ENCODE results near the gene DAB2IP. TPM values are rescaled to one million over a fixed set of nuclear protein-coding genes. Genes with fewer than 3 reads are reported as not detected.

The DAB2IP gene
- total RNA-seq, result 10 to 100 TPM; 51.6 to 83.2 TPM

DNA sequence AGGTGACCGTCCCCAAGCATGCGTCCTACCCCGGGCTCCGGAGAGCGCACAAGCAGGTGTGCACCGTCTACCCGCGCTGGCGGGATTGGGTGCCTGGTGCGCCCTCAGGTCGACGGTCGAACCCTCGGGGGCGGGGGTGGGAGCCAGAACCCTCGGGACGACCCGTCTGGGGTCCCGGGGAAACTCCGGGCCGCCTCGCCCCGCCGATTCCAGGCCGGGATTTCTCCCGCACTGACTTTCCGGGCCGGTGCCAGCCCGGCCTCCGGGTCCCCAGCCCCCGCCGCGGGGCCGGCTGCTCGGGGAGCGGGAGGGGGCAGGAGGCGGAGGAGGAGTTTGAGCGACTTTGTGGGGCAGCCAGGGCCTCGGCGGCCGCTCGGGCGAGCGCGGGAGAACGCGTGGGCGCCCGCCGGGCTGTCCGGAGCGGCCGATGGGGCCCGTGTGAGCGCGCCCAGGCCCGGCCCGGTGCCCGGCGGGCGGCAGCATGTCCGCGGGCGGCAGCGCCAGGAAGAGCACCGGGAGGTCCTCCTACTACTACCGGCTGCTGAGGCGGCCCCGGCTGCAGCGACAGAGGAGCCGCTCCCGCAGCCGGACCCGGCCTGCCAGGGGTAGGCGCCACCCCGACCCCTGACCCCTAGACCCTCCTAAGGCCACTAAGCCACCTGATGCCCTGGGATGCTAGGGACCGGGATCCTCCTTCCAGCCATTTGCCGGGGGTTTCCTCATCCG, at the start of gene DAB2IP:
Gene DAB2IP (plus strand): TSS at position 340 of the 726 bp plus-strand sequence. CDS start 142 bp downstream, at position 482.
- H3K4me1 ChIP-seq (replicated peaks), result no peaks in the 10 kb centered on the region
- peak within 1 kb of the TSS; percentile 43 to 48 for H3K4me3 ChIP-seq
- intact Hi-C loops (cut with DNase I), result no loop called here
- no peaks in the 10 kb centered on the region for H3K9me3 ChIP-seq
- H3K27me3 ChIP-seq (replicated peaks; ENCODE audit: insufficient read depth), result no peaks in the 10 kb centered on the region
- TF ChIP-seq POLR2AphosphoS5 (IDR thresholded peaks at IDR 0.05), result peak; percentile 63
- no peak for TF ChIP-seq POLR2A (IDR thresholded peaks at IDR 0.05)
- TF ChIP-seq CTCF (IDR thresholded peaks at IDR 0.05), result no peak
- under 1% methylated on average over 48 of the region's 79 CpGs for WGBS
- peak within 1 kb of the TSS; percentile 16 to 53 for H3K27ac ChIP-seq
- H3K36me3 ChIP-seq, result no peaks in the 10 kb centered on the region
- DNase-seq (ENCODE audit: low spot score), result peak; percentile 33

DNA sequence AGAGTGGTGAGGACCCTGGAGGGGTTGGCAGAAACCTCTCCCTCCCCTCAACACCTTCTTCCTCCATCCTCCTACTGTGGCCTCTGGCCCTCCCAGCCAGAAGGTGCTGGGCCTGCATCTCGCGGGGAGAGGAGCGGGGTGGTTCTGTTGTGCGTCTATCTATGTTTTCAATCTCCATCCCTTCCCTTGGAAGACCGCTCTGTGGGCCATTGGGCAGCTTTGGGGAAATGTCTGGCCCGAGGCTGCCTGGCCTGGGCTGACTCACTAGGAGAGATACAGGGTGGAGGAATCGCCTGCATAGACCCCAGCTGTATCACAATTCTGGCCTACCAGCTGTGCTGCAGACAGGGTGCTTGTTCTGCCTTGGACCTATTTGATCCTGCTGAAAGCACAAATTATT, 48.4 kb upstream of the DAB2IP start:
- no peaks in the 10 kb centered on the region for H3K36me3 ChIP-seq
- H3K9me3 ChIP-seq, result no peaks in the 10 kb centered on the region
- intact Hi-C loops (cut with DNase I), result no loop called here
- WGBS, result 87% methylated on average over 7 of the region's 7 CpGs
- no peak overlapping the region for H3K27ac ChIP-seq
- TF ChIP-seq POLR2A (IDR thresholded peaks at IDR 0.05), result no peak
- TF ChIP-seq POLR2AphosphoS5 (IDR thresholded peaks at IDR 0.05), result no peak
- TF ChIP-seq CTCF (IDR thresholded peaks at IDR 0.05), result no peak
- H3K27me3 ChIP-seq (replicated peaks; ENCODE audit: insufficient read depth), result no peaks in the 10 kb centered on the region
- H3K4me3 ChIP-seq, result no peak overlapping the region
- no peak for DNase-seq (ENCODE audit: low spot score)
- peaks cover 4% of the 10 kb centered on the region for H3K4me1 ChIP-seq (replicated peaks)

DNA sequence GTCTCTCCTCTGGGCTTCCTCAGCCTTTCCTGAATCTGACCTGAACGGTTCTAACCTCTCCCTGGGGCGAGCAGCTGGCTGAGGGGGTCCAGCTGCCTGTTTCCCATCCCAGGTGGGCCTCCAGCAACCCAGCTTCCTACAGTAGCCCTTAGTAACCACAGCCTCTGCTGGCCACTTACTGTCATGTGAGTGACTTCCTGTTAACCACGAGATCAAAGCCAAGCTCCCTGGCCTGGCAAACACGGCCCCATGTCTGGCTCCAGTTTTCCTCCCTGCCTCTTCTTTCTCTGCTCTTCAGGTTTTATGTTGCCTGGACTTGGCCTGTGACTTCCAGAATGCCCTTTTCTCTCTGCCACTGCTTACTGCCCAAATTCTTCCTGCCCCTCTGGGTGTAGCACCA, 47.2 kb upstream of the DAB2IP start:
- WGBS, result 43% methylated on average over 4 of the region's 4 CpGs
- H3K27ac ChIP-seq, result no peak overlapping the region
- H3K4me3 ChIP-seq, result no peak overlapping the region
- H3K4me1 ChIP-seq (replicated peaks), result peaks cover 4% of the 10 kb centered on the region
- no peak for DNase-seq (ENCODE audit: low spot score)
- H3K9me3 ChIP-seq, result no peaks in the 10 kb centered on the region
- intact Hi-C loops (cut with DNase I), result no loop called here
- no peaks in the 10 kb centered on the region for H3K27me3 ChIP-seq (replicated peaks; ENCODE audit: insufficient read depth)
- no peaks in the 10 kb centered on the region for H3K36me3 ChIP-seq
- no peak for TF ChIP-seq CTCF (IDR thresholded peaks at IDR 0.05)
- no peak for TF ChIP-seq POLR2AphosphoS5 (IDR thresholded peaks at IDR 0.05)
- no peak for TF ChIP-seq POLR2A (IDR thresholded peaks at IDR 0.05)

DNA sequence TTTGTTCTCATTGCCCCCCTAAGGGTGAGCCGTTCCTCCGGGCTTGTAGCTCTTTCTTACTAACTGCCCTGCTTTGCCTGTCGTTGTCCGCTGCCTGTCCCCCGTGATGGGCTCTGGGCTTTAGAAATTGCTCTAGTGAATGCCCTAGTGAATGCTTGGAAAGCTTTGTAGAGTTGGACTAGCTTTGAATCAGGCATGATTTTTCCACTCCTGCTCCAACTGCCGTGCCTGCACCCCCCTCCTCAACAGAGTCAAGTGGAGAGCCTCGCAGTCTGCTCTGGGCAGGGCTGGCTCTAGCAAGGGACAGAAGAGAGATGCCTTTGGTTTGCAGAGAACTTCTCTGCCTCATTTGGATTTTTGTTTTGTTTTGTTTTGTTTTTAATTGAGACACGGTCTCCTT, 46.8 kb upstream of the DAB2IP start:
- 87% methylated on average over 8 of the region's 8 CpGs for WGBS
- Histone ChIP-seq H3K27me3 (replicated peaks; ENCODE audit: insufficient read depth) (no peaks in the 10 kb centered on the region), H3K4me1 (replicated peaks) (peaks cover 4% of the 10 kb centered on the region), H3K9me3 (no peaks in the 10 kb centered on the region), H3K36me3 (no peaks in the 10 kb centered on the region), H3K27ac (no peak overlapping the region), H3K4me3 (no peak overlapping the region)
- no peak for DNase-seq (ENCODE audit: low spot score)
- intact Hi-C loops (cut with DNase I), result no loop called here
- TF ChIP-seq POLR2A (IDR thresholded peaks at IDR 0.05) (no peak), POLR2AphosphoS5 (IDR thresholded peaks at IDR 0.05) (no peak), CTCF (IDR thresholded peaks at IDR 0.05) (no peak)

All from prostate gland (tissue), 2 donors.